Sigmoid colon (tissue), 4 donors: ENCODE results near the gene CHM.

Experiments used
- EP300 ChIP-seq, 4 donors: sonication (generic); formaldehyde crosslinking; IDR thresholded peaks; one replicate each; pipeline ENCODE4 v1.6.1; 2017; ENCODE audit warnings: antibody characterized with exemption in 4 of 4
- POLR2A ChIP-seq, 2 donors: fragments of 450-650 bp; IDR thresholded peaks; one replicate each; pipeline ENCODE4 v1.6.1; 2016; ENCODE audit warnings: antibody characterized with exemption in 2 of 2, mild to moderate bottlenecking in 2 of 2, moderate library complexity in 2 of 2
- TF ChIP-seq, protein P1 (sequence below), 4 experiments: fragments of 450-650 bp in 3 of 4; fragments of 200-600 bp in 1 of 4; IDR thresholded peaks; one replicate each; pipeline ENCODE4 v1.5.1; 2016 to 2019; ENCODE audit warnings: antibody characterized with exemption in 4 of 4, mild to moderate bottlenecking in 3 of 4, moderate library complexity in 2 of 4

DNA sequence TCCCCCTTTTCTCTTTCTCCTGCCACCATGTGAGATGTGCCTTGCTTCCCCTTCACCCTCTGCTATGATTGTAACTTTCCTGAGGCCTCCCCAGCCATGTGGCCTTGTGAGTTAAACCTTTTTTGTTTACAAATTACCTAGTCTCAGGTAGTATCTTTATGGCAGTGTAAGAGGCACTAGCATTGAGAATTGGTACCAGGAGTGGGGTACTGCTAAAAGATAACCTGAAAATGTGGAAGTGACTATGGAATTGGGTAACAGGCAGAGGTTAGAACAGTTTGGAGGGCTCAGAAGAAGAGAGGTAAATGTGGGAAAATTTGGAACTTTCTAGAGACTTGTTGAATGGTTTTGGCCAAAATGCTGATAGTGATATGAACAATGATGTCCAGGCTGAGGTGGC lies 182.0 kb downstream of the CHM start:
- TF ChIP-seq, protein P1, sequence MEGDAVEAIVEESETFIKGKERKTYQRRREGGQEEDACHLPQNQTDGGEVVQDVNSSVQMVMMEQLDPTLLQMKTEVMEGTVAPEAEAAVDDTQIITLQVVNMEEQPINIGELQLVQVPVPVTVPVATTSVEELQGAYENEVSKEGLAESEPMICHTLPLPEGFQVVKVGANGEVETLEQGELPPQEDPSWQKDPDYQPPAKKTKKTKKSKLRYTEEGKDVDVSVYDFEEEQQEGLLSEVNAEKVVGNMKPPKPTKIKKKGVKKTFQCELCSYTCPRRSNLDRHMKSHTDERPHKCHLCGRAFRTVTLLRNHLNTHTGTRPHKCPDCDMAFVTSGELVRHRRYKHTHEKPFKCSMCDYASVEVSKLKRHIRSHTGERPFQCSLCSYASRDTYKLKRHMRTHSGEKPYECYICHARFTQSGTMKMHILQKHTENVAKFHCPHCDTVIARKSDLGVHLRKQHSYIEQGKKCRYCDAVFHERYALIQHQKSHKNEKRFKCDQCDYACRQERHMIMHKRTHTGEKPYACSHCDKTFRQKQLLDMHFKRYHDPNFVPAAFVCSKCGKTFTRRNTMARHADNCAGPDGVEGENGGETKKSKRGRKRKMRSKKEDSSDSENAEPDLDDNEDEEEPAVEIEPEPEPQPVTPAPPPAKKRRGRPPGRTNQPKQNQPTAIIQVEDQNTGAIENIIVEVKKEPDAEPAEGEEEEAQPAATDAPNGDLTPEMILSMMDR (IDR thresholded peaks at IDR 0.05): no peak
- TF ChIP-seq POLR2A (IDR thresholded peaks at IDR 0.05) (no peak), EP300 (IDR thresholded peaks at IDR 0.05) (no peak)
